HG03378 (cell line): ENCODE data around the gene ADSS2.
"Not testable (repeated sequence)": the region's sequence is repeated elsewhere in the genome, so short reads cannot be mapped to it uniquely, and the experiment has no call there.

Experiments used
- ATAC-seq: cut with Tn5 transposase; IDR thresholded peaks from one replicate; pipeline ENCODE4 v1.9.1; 2021; ENCODE audit warnings: mild to moderate bottlenecking, moderate library complexity; ENCODE audit not compliant: unreplicated experiment

Gene ADSS2

GRCh38 chr1:244451539-244451950 is at the start of gene ADSS2:
Gene ADSS2 (minus strand): TSS chr1:244451909. CDS start chr1:244451817, 92 bp downstream.
- ATAC-seq, result no peak

- not testable (repeated sequence) for ATAC-seq
Measured at GRCh38 chr1:244500515-244500914, 48.8 kb upstream of the ADSS2 start.

GRCh38 chr1:244499484-244499883 is 47.8 kb upstream of the ADSS2 start:
- not testable (repeated sequence) for ATAC-seq

- no peak for ATAC-seq
Measured at GRCh38 chr1:244497805-244498204, 46.1 kb upstream of the ADSS2 start.

GRCh38 chr1:244496186-244496585 is 44.5 kb upstream of the ADSS2 start:
- ATAC-seq, result no peak

- ATAC-seq, result no peak
Measured at GRCh38 chr1:244494653-244495052, 42.9 kb upstream of the ADSS2 start.

- not testable (repeated sequence) for ATAC-seq
Measured at GRCh38 chr1:244484971-244485370, 33.3 kb upstream of the ADSS2 start.

GRCh38 chr1:244473059-244473605 is 21.4 kb upstream of the ADSS2 start:
- ATAC-seq, result no peak

GRCh38 chr1:244466724-244467123 is 15.0 kb upstream of the ADSS2 start:
- no peak for ATAC-seq

GRCh38 chr1:244461245-244462071 is 9.7 kb upstream of the ADSS2 start, which contains the start of gene CATSPERE:
Gene CATSPERE (plus strand): TSS chr1:244461273. CDS start chr1:244461430, 157 bp downstream.
- ATAC-seq, result peak; percentile 95

GRCh38 chr1:244460197-244460596 is 8.5 kb upstream of the ADSS2 start:
- ATAC-seq, result no peak

- no peak for ATAC-seq
Measured at GRCh38 chr1:244458781-244459180, 7.1 kb upstream of the ADSS2 start.

GRCh38 chr1:244456586-244456985 is 4.9 kb upstream of the ADSS2 start:
- no peak for ATAC-seq

GRCh38 chr1:244454412-244454811 is 2.7 kb upstream of the ADSS2 start:
- ATAC-seq, result no peak

- ATAC-seq, result peak; percentile 91
Measured at GRCh38 chr1:244451951-244452795, 464 bp upstream of the ADSS2 start.

GRCh38 chr1:244450597-244451538 is 841 bp downstream of the ADSS2 start:
- peak; percentile 21 for ATAC-seq

- ATAC-seq, result no peak
Measured at GRCh38 chr1:244449936-244450508, 1.7 kb downstream of the ADSS2 start.

- no peak for ATAC-seq
Measured at GRCh38 chr1:244448279-244449036, 3.3 kb downstream of the ADSS2 start.

GRCh38 chr1:244447552-244447951 is 4.2 kb downstream of the ADSS2 start:
- no peak for ATAC-seq
